Activated T-helper 2 cell treated with anti-CD3 and anti-CD28 coated beads, Interferon-gamma antibody, Interleukin-2, Interleukin-4, amounts not matched to agents 10 μg/mL and 5 μg/mL and 100 μg/mL, durations not matched to agents 14 hours and 24 hours and 36 hours (primary cell): Measurements from ENCODE around the gene NKAIN1. TPM values are rescaled to one million over a fixed set of nuclear protein-coding genes. Genes with fewer than 3 reads are reported as not detected.
A peak's percentile ranks its signal among the peaks of the same experiment; 100 is the strongest.
"Not testable (repeated sequence)": the region's sequence is repeated elsewhere in the genome, so short reads cannot be mapped to it uniquely, and the experiment has no call there.

Experiments
- DNase-seq: peaks from one replicate; pipeline ENCODE4 v3.0.0; 2021; ENCODE audit warnings: low spot score
- H3K27ac Mint-ChIP-seq: one replicate; pipeline ENCODE4 v1.8.0; 2021; ENCODE audit warnings: mixed read lengths
- H3K27me3 Mint-ChIP-seq: one replicate; pipeline ENCODE4 v1.8.0; 2021; ENCODE audit warnings: low read depth, mixed read lengths
- H3K36me3 Mint-ChIP-seq: one replicate; pipeline ENCODE4 v1.8.0; 2021; ENCODE audit warnings: low read depth, mixed read lengths
- H3K4me1 Mint-ChIP-seq: one replicate; pipeline ENCODE4 v1.8.0; 2021; ENCODE audit warnings: low read depth, mixed read lengths
- H3K4me3 Mint-ChIP-seq: one replicate; pipeline ENCODE4 v1.8.0; 2021; ENCODE audit warnings: low read depth, mild to moderate bottlenecking, moderate library complexity, mixed read lengths
- H3K9me3 Mint-ChIP-seq: one replicate; pipeline ENCODE4 v1.8.0; 2021; ENCODE audit warnings: mixed read lengths
- intact Hi-C: fragments of 100-400 bp; cut with micrococcal nuclease; formaldehyde crosslinking; loops from one replicate; pipeline ENCODE4 v1.15.1; 2023
- total RNA-seq: library from RNA; stranded (reverse); gene quantifications from 2 replicates; pipeline ENCODE4 v1.2.3, GENCODE V29; 2022

NKAIN1 gene
- total RNA-seq, 1 donor from 2014 or later: not detected

DNA sequence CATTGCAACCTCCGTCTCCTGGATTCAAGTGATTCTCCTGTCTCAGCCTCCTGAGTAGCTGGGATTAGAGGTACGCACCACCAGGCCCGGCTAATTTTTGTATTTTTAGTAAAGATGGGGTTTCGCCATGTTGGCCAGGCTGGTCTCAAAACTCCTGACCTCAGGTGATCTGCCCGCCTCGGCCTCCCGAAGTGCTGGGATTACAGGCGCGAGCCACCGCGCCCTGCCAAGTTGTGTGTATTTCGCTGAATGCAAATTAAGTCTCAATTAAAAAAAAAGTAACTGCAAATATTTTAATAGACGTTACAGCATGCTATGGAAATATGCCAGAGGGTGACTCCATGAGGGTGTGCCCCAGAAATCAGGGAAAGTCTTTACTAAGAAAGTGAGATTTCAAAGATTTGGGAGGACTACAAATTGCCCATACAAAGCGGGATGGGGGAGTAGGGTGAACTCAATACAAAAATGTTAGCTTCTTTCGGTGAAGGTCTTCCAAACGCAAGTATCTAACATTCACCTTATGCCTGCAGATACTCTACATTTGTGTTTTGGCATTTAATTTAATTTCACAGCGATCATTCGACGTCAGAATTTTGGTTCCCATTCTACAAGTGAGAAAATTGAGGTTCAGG lies 85.6 kb downstream of the NKAIN1 start:
- DNase-seq: no peak
- peak overlapping the region; percentile 66 for H3K4me3 Mint-ChIP-seq
- intact Hi-C loops: no loop called here
- H3K27me3 Mint-ChIP-seq: peaks cover 3% of the 10 kb centered on the region
- peak overlapping the region; percentile 42 for H3K27ac Mint-ChIP-seq
- peaks cover 5% of the 10 kb centered on the region for H3K4me1 Mint-ChIP-seq
- no peaks in the 10 kb centered on the region for H3K36me3 Mint-ChIP-seq
- H3K9me3 Mint-ChIP-seq: no peaks in the 10 kb centered on the region

DNA sequence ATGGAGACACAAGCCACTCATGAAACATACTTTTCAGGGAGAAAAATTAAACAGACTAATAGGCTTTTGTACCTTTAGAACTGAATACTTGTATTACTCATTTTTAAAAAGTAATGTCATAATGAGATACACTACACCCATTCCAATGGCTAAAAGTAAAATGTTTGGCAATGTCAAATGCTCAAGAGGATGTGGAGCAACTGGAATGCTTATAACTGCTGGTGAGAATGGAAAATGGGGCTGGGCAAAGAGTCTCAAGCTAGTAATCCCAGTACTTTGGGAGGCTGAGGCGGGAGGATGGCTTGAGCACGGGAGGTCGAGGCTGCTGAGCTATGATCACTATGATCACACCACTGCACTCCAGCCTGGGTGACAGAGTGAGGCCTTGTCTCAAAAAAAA lies 86.3 kb downstream of the NKAIN1 start:
- peaks cover 3% of the 10 kb centered on the region for H3K27me3 Mint-ChIP-seq
- no peak overlapping the region for H3K27ac Mint-ChIP-seq
- intact Hi-C loops: no loop called here
- no peaks in the 10 kb centered on the region for H3K9me3 Mint-ChIP-seq
- H3K4me1 Mint-ChIP-seq: peaks cover 5% of the 10 kb centered on the region
- peak overlapping the region; percentile 45 for H3K4me3 Mint-ChIP-seq
- no peaks in the 10 kb centered on the region for H3K36me3 Mint-ChIP-seq
- no peak for DNase-seq

DNA sequence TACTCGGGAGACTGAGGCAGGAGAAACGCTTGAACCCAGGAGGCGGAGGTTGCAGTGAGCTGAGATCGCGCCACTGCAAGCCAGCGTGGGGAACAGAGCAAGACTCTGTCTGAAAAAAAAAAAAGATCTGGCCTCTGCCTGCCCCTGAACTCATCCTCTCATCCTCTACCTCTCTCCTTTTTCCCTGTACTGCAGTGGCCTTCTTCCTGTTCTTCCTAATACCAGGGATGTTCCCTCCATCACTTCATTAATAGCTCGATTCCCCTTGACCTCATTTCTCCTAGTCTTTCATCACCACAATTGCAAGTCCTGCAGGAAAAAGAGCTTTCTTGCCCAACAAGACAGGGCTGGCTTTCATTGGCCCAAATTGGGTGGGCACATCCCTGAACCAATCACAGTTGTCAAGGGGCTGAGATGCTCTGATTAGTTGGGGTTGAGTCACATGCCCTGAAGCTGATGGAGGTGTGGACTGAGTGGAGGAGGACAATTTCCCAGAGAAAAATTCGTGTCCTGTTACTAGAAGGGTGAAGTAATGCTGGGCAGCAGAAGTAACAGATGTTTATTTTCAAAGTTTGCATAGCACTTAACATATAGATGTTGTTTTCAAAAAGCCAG lies 87.4 kb downstream of the NKAIN1 start:
- DNase-seq: no peak
- Mint-ChIP-seq H3K27me3 (peaks cover 3% of the 10 kb centered on the region), H3K4me1 (peaks cover 5% of the 10 kb centered on the region), H3K27ac (no peak overlapping the region), H3K36me3 (no peaks in the 10 kb centered on the region), H3K4me3 (no peak overlapping the region), H3K9me3 (no peaks in the 10 kb centered on the region)
- intact Hi-C loops: no loop called here

DNA sequence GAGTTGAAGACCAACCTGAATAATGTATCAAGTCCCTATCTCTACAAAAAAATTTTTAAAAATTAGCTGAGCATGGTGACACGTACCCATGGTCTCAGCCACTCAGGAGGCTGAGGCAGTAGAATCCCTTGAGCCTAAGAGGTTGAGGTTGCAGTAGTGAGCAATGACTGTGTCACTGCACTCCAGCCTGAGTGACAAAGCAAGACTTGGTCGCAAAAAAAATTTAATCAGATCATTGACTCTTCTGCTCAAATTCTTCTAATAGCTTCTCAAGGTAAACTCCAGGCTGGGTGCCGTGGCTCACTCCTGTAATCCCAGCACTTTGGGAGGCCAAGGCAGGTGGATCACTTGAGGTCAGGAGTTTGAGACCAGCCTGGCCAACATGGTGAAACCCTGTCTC lies 88.3 kb downstream of the NKAIN1 start:
- Mint-ChIP-seq H3K27me3 (peaks cover 3% of the 10 kb centered on the region), H3K4me1 (peaks cover 5% of the 10 kb centered on the region), H3K27ac (no peak overlapping the region), H3K4me3 (no peak overlapping the region), H3K36me3 (no peaks in the 10 kb centered on the region), H3K9me3 (no peaks in the 10 kb centered on the region)
- intact Hi-C loops: no loop called here
- no peak for DNase-seq

DNA sequence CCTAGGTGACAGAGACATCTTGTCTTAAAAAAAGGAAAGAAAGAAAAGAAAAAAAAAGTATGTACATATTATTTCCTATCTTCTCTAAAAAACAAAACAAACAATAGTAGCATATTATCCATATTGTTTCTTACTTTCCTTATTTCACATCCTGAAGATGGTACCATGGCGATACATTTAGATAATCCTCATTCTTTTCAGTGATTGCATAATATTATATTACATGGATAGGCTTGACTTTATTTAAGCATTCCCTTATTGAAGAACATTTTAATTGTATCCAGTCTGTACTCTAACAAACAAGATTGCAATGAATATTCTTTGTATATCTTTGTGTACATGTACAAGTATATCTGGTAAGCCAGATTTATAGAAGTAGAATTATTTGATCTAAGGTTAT lies 91.3 kb downstream of the NKAIN1 start:
- H3K27me3 Mint-ChIP-seq: peaks cover 3% of the 10 kb centered on the region
- H3K4me3 Mint-ChIP-seq: no peak overlapping the region
- no peaks in the 10 kb centered on the region for H3K9me3 Mint-ChIP-seq
- no peak overlapping the region for H3K27ac Mint-ChIP-seq
- H3K36me3 Mint-ChIP-seq: no peaks in the 10 kb centered on the region
- intact Hi-C loops: no loop called here
- no peaks in the 10 kb centered on the region for H3K4me1 Mint-ChIP-seq
- DNase-seq: no peak

DNA sequence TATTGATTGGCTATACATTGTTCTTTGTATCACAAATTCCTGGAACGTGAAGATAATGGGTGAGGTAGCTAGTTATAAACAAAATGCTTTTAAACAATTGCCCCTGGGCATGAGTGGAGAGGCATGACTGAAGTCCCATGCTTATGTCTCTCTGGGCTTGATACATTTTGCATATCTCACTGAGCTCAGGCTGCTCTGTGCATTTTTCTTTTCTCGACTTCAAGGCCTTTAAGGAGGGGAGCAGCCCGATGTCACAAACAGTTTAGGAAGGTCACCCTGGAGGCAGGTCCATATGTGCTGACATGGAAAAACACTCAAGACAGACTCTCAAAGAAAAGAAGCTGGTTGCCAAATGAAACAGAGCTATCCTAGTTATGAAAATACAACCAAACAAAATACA lies 94.0 kb downstream of the NKAIN1 start:
- no peak for DNase-seq
- peaks cover under 1% of the 10 kb centered on the region for H3K27me3 Mint-ChIP-seq
- intact Hi-C loops: no loop called here
- no peaks in the 10 kb centered on the region for H3K9me3 Mint-ChIP-seq
- no peak overlapping the region for H3K27ac Mint-ChIP-seq
- H3K36me3 Mint-ChIP-seq: no peaks in the 10 kb centered on the region
- H3K4me3 Mint-ChIP-seq: no peak overlapping the region
- no peaks in the 10 kb centered on the region for H3K4me1 Mint-ChIP-seq

DNA sequence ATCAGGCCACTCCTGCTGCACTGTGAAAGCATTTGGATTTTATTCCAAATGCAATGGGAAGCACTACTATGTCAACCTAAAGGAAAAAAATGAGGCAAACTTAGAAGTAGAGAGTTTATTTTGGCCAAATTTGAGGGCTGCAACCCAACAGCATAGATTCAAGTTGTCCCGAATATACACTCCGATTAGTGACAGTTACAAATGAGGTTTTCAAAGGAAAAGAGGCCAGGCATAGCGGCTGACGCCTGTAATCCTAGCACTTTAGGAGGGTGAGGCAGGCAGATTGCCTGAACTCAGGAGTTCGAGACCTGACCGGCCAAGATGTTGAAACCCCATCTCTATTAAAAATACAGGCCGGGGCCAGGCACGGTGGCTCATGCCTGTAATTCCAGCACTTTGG lies 95.2 kb downstream of the NKAIN1 start:
- intact Hi-C loops: no loop called here
- no peak for DNase-seq
- no peak overlapping the region for H3K4me3 Mint-ChIP-seq
- H3K9me3 Mint-ChIP-seq: no peaks in the 10 kb centered on the region
- no peaks in the 10 kb centered on the region for H3K36me3 Mint-ChIP-seq
- no peak overlapping the region for H3K27ac Mint-ChIP-seq
- no peaks in the 10 kb centered on the region for H3K4me1 Mint-ChIP-seq
- no peaks in the 10 kb centered on the region for H3K27me3 Mint-ChIP-seq

DNA sequence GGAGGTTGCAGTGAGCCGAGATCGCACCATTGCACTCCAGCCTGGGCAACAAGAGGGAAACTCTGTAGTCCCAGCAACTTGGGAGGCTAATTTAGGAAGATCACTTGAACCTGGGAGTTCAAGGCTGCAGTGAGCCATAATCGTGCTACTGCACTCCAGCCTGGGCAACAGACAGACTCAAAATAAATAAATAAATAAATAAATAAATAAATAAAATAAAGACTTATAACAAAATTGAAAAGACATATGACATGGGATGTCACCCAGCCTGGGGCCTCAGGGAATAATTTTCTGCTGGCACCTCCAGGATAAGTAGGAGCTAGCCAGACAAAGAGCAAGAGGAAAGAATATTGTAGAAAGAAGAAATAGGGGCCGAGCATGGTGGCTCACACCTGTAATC lies 96.2 kb downstream of the NKAIN1 start:
- Mint-ChIP-seq H3K27ac (no peak overlapping the region), H3K9me3 (no peaks in the 10 kb centered on the region), H3K4me1 (no peaks in the 10 kb centered on the region), H3K27me3 (no peaks in the 10 kb centered on the region), H3K4me3 (no peak overlapping the region), H3K36me3 (no peaks in the 10 kb centered on the region)
- intact Hi-C loops: no loop called here
- no peak for DNase-seq

DNA sequence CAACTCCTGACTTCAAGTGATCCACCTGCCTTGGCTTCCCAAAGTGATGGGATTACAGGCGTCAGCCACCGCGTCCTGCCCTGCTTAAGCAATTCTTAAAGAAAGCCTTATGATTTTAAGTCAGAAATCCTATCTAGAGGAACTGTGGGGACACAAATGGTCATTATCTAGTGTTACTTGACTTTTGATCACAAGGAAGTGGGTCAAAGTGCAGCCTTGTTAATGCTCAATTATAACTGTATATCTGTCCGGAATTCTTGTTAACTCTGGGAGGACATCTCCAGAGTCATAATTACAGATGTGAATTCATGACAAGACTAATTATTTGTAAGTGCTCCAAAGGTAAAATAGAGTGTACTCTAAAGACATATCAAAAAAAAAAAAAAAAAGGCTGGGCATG lies 97.3 kb downstream of the NKAIN1 start:
- H3K27me3 Mint-ChIP-seq: no peaks in the 10 kb centered on the region
- no peak for DNase-seq
- intact Hi-C loops: no loop called here
- no peaks in the 10 kb centered on the region for H3K4me1 Mint-ChIP-seq
- H3K9me3 Mint-ChIP-seq: no peaks in the 10 kb centered on the region
- no peaks in the 10 kb centered on the region for H3K36me3 Mint-ChIP-seq
- H3K4me3 Mint-ChIP-seq: no peak overlapping the region
- no peak overlapping the region for H3K27ac Mint-ChIP-seq

DNA sequence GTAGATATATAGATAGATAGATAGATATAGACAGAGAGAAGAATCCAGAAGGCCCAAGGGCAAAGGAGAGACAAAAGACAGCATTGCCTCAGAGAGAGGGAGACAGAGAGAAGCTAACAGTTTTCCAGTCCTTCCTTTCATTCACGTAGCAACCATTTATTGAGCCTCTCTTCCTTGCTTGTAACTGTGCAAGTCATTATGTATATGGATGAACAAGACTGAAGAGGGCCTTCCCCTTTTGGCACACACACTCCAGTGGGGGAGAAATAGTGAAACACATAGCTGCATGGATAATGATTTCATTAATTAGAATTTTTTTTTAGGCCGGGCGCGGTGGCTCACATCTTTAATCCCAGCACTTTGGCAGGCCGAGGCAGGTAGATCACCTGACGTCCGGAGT lies 99.4 kb downstream of the NKAIN1 start:
- DNase-seq: no peak
- Mint-ChIP-seq H3K4me3 (no peak overlapping the region), H3K27ac (no peak overlapping the region), H3K27me3 (no peaks in the 10 kb centered on the region), H3K4me1 (no peaks in the 10 kb centered on the region), H3K9me3 (no peaks in the 10 kb centered on the region), H3K36me3 (no peaks in the 10 kb centered on the region)
- intact Hi-C loops: no loop called here

DNA sequence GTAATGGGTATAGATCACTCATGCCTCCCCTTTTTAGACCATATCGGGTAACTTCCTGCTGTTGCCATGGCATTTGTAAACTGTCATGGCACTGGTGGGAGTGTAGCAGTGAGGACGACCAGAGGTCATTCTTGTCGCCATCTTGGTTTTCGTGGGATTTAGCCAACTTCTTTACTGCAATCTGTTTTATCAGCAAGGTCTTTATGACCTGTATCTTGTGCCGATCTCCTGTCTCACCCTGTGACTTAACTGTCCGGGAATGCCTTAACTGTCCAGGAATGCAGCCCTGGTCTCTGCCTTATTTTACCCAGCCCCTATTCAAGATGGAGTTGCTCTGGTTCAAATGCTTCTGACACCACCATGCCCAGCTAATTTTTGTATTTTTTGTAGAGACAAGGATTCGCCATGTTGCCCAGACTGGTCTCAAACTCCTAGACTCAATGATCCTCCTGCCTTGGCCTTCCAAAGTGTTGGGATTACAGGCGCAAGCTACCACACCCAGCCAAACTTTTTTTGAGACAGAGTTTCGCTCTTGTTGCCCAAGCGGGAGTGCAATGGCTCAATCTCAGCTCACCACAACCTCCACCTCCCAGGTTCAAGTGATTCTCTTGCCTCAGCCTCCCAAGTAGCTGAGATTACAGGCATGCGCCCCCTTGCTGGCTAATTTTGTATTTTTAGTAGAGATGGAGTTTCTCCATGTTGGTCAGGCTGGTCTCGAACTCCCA lies 100.7 kb downstream of the NKAIN1 start:
- DNase-seq, H3K27me3 Mint-ChIP-seq, H3K9me3 Mint-ChIP-seq, H3K4me1 Mint-ChIP-seq, intact Hi-C loops, H3K4me3 Mint-ChIP-seq, H3K27ac Mint-ChIP-seq, H3K36me3 Mint-ChIP-seq: not testable (repeated sequence)

DNA sequence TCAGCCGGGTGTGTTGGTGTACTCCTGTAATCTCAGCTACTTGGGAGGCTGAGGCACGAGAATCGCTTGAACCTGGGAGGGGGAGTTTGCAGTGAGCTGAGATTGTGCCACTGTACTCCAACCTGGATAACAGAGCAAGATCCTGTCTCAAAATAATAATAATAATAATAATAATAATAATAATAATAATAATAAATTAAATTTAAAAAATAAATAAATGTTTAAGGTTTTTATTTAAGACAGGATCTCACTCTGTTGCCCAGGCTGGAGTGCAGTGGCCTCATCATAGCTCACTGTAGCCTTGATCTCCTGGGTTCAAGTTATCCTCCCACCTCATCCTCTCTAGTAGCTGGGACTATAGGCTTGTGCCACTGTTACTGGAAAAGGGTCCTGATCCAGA lies 101.8 kb downstream of the NKAIN1 start:
- H3K4me3 Mint-ChIP-seq, H3K36me3 Mint-ChIP-seq, DNase-seq, intact Hi-C loops, H3K4me1 Mint-ChIP-seq, H3K27me3 Mint-ChIP-seq, H3K27ac Mint-ChIP-seq, H3K9me3 Mint-ChIP-seq: not testable (repeated sequence)

DNA sequence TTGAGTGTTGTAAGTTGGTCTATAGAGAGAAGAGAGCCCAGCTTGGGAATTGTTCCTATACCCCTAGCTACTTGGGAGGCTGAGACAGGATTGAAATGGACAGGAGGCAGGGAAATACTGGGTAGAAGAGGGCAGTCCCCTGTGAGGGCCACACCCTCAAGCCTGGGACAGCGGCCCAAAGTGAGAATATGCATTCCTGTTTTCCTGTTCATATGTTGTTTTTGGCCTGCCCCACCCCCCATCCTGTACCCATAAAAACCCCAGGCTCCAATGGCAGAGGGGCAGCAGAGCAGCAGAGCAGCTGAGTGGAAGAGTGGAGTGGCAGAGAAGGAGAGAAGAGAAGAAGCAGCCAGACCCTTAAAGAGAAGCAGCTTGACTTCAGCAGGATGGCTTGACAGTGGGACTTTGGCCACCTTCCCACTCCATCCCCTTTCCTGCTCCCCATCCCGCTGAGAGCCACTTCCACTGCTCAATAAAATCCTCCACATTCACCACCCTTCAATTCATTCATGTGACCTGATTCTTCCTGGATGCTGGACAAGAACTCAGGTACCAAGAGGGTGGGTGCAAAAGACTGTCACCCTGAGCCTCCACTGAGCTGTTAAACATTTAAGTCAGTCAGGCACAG lies 103.6 kb downstream of the NKAIN1 start:
- Mint-ChIP-seq H3K4me3 (no peak overlapping the region), H3K27ac (no peak overlapping the region), H3K27me3 (peaks cover 2% of the 10 kb centered on the region), H3K4me1 (no peaks in the 10 kb centered on the region), H3K36me3 (no peaks in the 10 kb centered on the region), H3K9me3 (no peaks in the 10 kb centered on the region)
- intact Hi-C loops: no loop called here
- no peak for DNase-seq
